Measurements from ENCODE around the gene LRRC52. TPM values are rescaled to one million over a fixed set of nuclear protein-coding genes. Genes with fewer than 3 reads are reported as not detected.

LRRC52 gene
- total RNA-seq, 2 donors from 2014 or later, result not detected

DNA sequence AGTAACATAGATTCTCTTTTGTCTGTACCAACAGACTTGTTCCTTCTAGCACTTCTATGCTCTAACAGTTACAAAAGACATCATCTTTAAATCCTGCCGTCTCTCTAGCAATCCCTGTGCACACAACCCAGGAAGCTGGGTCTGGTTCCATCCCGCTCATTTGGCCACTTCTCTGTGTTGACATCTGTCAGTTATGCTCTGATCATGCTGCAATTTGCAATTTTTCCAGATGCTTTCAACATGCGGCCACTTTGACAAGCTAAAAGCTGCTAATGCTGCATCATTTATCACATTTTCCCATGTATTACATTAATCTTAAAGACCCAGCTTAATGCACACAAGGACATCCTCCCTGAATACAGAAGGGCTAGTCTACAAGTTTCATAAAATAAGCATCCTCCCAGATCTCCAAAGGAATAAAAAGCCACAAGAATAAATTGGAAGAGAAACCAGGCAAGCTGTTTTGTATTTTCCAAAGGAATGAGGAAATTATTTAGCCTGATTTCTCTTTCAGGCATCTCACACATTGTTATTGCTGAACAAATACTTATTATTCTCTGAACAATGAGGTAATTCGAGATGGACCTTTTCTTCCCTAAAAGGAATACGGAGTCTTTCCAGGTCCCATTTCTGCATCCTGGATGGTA is 19.0 kb upstream of the LRRC52 start:
- DNase-seq, result no peak
- peaks cover 2% of the 10 kb centered on the region for H3K27me3 Mint-ChIP-seq (ENCODE audit: insufficient read depth)
- TF ChIP-seq, protein P1, sequence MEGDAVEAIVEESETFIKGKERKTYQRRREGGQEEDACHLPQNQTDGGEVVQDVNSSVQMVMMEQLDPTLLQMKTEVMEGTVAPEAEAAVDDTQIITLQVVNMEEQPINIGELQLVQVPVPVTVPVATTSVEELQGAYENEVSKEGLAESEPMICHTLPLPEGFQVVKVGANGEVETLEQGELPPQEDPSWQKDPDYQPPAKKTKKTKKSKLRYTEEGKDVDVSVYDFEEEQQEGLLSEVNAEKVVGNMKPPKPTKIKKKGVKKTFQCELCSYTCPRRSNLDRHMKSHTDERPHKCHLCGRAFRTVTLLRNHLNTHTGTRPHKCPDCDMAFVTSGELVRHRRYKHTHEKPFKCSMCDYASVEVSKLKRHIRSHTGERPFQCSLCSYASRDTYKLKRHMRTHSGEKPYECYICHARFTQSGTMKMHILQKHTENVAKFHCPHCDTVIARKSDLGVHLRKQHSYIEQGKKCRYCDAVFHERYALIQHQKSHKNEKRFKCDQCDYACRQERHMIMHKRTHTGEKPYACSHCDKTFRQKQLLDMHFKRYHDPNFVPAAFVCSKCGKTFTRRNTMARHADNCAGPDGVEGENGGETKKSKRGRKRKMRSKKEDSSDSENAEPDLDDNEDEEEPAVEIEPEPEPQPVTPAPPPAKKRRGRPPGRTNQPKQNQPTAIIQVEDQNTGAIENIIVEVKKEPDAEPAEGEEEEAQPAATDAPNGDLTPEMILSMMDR (conservative IDR thresholded peaks at IDR 0.05), result no peak
- Histone ChIP-seq H3K36me3 (ENCODE audit: control insufficient read depth, insufficient read depth, low read length) (no peaks in the 10 kb centered on the region), H3K4me1 (ENCODE audit: control insufficient read depth, insufficient read depth, low read length) (no peaks in the 10 kb centered on the region), H3K4me3 (ENCODE audit: low read length) (no peak overlapping the region), H3K27ac (ENCODE audit: low read depth, low read length) (no peak overlapping the region), H3K9ac (ENCODE audit: extremely low read depth, low read length, poor library complexity, severe bottlenecking) (no peak overlapping the region), H3K9me3 (ENCODE audit: control insufficient read depth, low read length) (peaks cover 8% of the 10 kb centered on the region), H3K27me3 (ENCODE audit: control insufficient read depth, insufficient read depth, low read length, poor library complexity, severe bottlenecking) (no peaks in the 10 kb centered on the region)
- H3K9me3 Mint-ChIP-seq, result peaks cover 7% of the 10 kb centered on the region
- no peak overlapping the region for H3K27ac Mint-ChIP-seq
- H3K4me3 Mint-ChIP-seq, result no peak overlapping the region
- H3K4me1 Mint-ChIP-seq, result peaks cover 3% of the 10 kb centered on the region
- H3K36me3 Mint-ChIP-seq (ENCODE audit: low read depth), result no peaks in the 10 kb centered on the region
- 87 to 88% methylated on average over 5 of the region's 5 CpGs for WGBS, 2 experiments (ENCODE audit: insufficient coverage in 1 of 2, insufficient read length in 1 of 2)

DNA sequence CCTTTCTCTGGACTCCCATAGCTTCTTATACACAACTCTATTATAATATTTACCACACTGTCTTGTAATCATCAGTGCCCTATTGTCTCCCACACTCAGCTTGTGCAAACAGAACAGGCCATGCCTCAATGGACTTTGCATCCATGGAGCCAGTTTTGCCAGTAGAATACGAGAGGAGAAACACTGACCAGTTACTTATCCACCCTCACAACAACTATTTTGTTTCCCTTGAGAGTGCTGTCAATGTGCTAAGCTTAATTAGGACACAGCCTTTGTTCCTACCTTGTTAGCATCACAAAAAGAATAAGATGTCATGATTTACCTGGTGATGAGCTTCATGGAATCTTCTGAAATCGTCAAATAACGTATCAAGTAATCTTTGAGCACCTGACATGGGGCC is 18.1 kb upstream of the LRRC52 start:
- Mint-ChIP-seq H3K4me3 (no peak overlapping the region), H3K27me3 (ENCODE audit: insufficient read depth) (peaks cover 2% of the 10 kb centered on the region)
- H3K4me3 ChIP-seq (ENCODE audit: low read length), result no peak overlapping the region

DNA sequence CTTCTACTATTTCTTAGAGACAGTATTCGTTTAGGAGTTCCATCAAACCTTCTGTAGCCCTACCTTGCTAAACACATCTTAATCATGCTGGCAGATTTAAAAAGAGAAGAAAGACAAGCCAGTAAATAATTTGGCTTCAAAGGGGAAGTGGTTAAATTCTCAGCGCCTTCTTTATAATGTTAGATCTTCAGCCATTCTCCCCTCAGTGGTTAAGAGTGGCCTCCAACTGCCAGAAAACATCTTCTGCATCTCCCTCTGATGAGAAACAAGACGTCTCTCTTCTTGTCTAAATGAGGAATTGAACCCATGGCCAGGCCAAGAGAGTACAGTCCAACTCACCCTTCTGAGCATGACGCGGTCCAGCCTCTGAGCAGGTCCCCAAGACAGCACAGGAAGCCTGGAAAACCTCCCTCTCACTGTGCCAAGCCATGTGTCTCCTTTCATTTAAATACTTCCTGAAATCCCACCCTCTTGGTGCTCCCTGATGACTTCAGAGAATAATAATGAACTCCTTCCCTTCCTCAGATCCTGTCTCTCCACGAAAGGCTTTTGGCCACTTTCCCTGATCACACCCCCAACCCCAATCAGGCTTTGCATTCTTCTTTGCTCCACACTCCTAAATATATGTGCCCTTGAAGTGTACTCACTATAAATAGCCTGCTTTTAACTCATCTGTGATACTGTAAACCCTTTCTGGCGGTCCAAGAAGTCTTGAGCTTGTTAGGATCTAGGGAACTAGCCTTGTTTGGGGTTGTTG is 16.4 kb upstream of the LRRC52 start:
- no peaks in the 10 kb centered on the region for H3K36me3 ChIP-seq (ENCODE audit: control insufficient read depth, insufficient read depth, low read length)
- DNase-seq, result no peak
- H3K9me3 ChIP-seq (ENCODE audit: control insufficient read depth, low read length), result no peaks in the 10 kb centered on the region
- 86 to 97% methylated on average over 5 to 7 of the region's 7 CpGs for WGBS, 2 experiments (ENCODE audit: insufficient coverage in 1 of 2, insufficient read length in 1 of 2)
- Mint-ChIP-seq H3K36me3 (ENCODE audit: low read depth) (no peaks in the 10 kb centered on the region), H3K27me3 (ENCODE audit: insufficient read depth) (peaks cover 2% of the 10 kb centered on the region), H3K4me1 (peaks cover 3% of the 10 kb centered on the region), H3K27ac (no peak overlapping the region), H3K9me3 (no peaks in the 10 kb centered on the region), H3K4me3 (no peak overlapping the region)
- H3K9ac ChIP-seq (ENCODE audit: extremely low read depth, low read length, poor library complexity, severe bottlenecking), result no peak overlapping the region
- TF ChIP-seq, protein P1 (conservative IDR thresholded peaks at IDR 0.05), result no peak
- H3K4me3 ChIP-seq (ENCODE audit: low read length), result no peak overlapping the region
- no peaks in the 10 kb centered on the region for H3K27me3 ChIP-seq (ENCODE audit: control insufficient read depth, insufficient read depth, low read length, poor library complexity, severe bottlenecking)
- H3K27ac ChIP-seq (ENCODE audit: low read depth, low read length), result no peak overlapping the region
- no peaks in the 10 kb centered on the region for H3K4me1 ChIP-seq (ENCODE audit: control insufficient read depth, insufficient read depth, low read length)

More for the DNA sequence above, 18.1 kb upstream of the LRRC52 start:
- Mint-ChIP-seq H3K9me3 (peaks cover 7% of the 10 kb centered on the region), H3K36me3 (ENCODE audit: low read depth) (no peaks in the 10 kb centered on the region), H3K4me1 (peaks cover 3% of the 10 kb centered on the region), H3K27ac (no peak overlapping the region)
- TF ChIP-seq, protein P1 (conservative IDR thresholded peaks at IDR 0.05), result no peak
- H3K4me1 ChIP-seq (ENCODE audit: control insufficient read depth, insufficient read depth, low read length), result no peaks in the 10 kb centered on the region
- no peak overlapping the region for H3K27ac ChIP-seq (ENCODE audit: low read depth, low read length)
- H3K27me3 ChIP-seq (ENCODE audit: control insufficient read depth, insufficient read depth, low read length, poor library complexity, severe bottlenecking), result no peaks in the 10 kb centered on the region
- no peak for DNase-seq
- H3K36me3 ChIP-seq (ENCODE audit: control insufficient read depth, insufficient read depth, low read length), result no peaks in the 10 kb centered on the region
- no peak overlapping the region for H3K9ac ChIP-seq (ENCODE audit: extremely low read depth, low read length, poor library complexity, severe bottlenecking)
- H3K9me3 ChIP-seq (ENCODE audit: control insufficient read depth, low read length), result peaks cover 8% of the 10 kb centered on the region
- WGBS, 2 experiments (ENCODE audit: insufficient coverage in 1 of 2, insufficient read length in 1 of 2), result 89 to 92% methylated on average over 3 of the region's 3 CpGs
